ENCODE measurements around the gene ZBTB16. TPM values are rescaled to one million over a fixed set of nuclear protein-coding genes. Genes with fewer than 3 reads are reported as not detected.

The ZBTB16 gene
- total and polyA plus RNA-seq, 2 experiments from 2014 or later, result 0.29 to 1.4 TPM

GRCh38 chr11:114293201-114293711 lies 233.7 kb downstream of the ZBTB16 start:
- H3F3A ChIP-seq (replicated peaks; ENCODE audit: low read depth), result no peaks in the 10 kb centered on the region
- TF ChIP-seq NANOG (IDR thresholded peaks at IDR 0.05; ENCODE audit: borderline replicate concordance) (no peak), JUNB (IDR thresholded peaks at IDR 0.05; ENCODE audit: unreplicated experiment) (no peak), ZNF331 (CRISPR knock-in tag; IDR thresholded peaks at IDR 0.05; ENCODE audit: low read depth) (no peak), CREB1 (CRISPR knock-in tag; IDR thresholded peaks at IDR 0.05; ENCODE audit: low read depth) (no peak), STAT1 (IDR thresholded peaks at IDR 0.05; ENCODE audit: unreplicated experiment) (no peak), CTCF (conservative IDR thresholded peaks at IDR 0.05; ENCODE audit: low read depth in 2 of 2) (no peak), ETS1 (IDR thresholded peaks at IDR 0.05) (no peak)
- Mint-ChIP-seq H3K27me3 (ENCODE audit: insufficient read depth, low read depth, poor library complexity) (peaks cover 1% of the 10 kb centered on the region), H3K9me3 (no peaks in the 10 kb centered on the region; the same call in 2 of the 3 replicates), H3K36me3 (ENCODE audit: low read depth) (no peaks in the 10 kb centered on the region), H3K27ac (no peak overlapping the region), H3K4me1 (peaks cover 15% of the 10 kb centered on the region; the same call in 2 of the 3 replicates), H3K4me3 (no peak overlapping the region)
- H3K9me2 ChIP-seq (ENCODE audit: insufficient read depth), result no peaks in the 10 kb centered on the region
- H3K36me3 ChIP-seq (ENCODE audit: insufficient read depth), result no peaks in the 10 kb centered on the region
- DNase-seq (ENCODE audit: low spot score) (no peak), ATAC-seq (no peak)
- no peaks in the 10 kb centered on the region for H3K27me3 ChIP-seq (ENCODE audit: insufficient read depth)
- 0 out of 2 replicates have a peak, but pooled peaks cover 13% of the 10 kb centered on the region for H3K4me1 ChIP-seq (ENCODE audit: insufficient read depth)
- H3K4me3 ChIP-seq, result no peak overlapping the region
- H3K27ac ChIP-seq (ENCODE audit: low read depth), result no peak overlapping the region
- H3K79me2 ChIP-seq (replicated peaks; ENCODE audit: insufficient read depth), result no peaks in the 10 kb centered on the region
- H3K4me2 ChIP-seq, result no peak overlapping the region
- H4K20me1 ChIP-seq (replicated peaks; ENCODE audit: insufficient read depth), result no peaks in the 10 kb centered on the region
- no peak overlapping the region for H2AFZ ChIP-seq

GRCh38 chr11:114295676-114296604 lies 236.4 kb downstream of the ZBTB16 start, which contains the start of gene NNMT:
Gene NNMT, plus strand, starts transcription at chr11:114296399. Its CDS starts 158 bp downstream, at chr11:114296557.
- H3K9me3 Mint-ChIP-seq, result peaks cover 9% of the 10 kb centered on the region; the same call in 2 of the 3 replicates
- Histone ChIP-seq H3K4me2 (no peak within 1 kb of the TSS), H3K79me2 (replicated peaks; ENCODE audit: insufficient read depth) (no peaks in the 10 kb centered on the region)
- TF ChIP-seq ZNF462 (CRISPR knock-in tag; IDR thresholded peaks at IDR 0.05) (no peak), JUNB (IDR thresholded peaks at IDR 0.05; ENCODE audit: unreplicated experiment) (no peak), ZNF114 (CRISPR knock-in tag; IDR thresholded peaks at IDR 0.05) (no peak), STAT1 (IDR thresholded peaks at IDR 0.05; ENCODE audit: unreplicated experiment) (no peak), ETS1 (IDR thresholded peaks at IDR 0.05) (no peak)

More at GRCh38 chr11:114295676-114296604, 236.4 kb downstream of the ZBTB16 start, which contains the start of gene NNMT:
- peaks cover 1% of the 10 kb centered on the region for H3K27me3 Mint-ChIP-seq (ENCODE audit: insufficient read depth, low read depth, poor library complexity)
- H3K36me3 Mint-ChIP-seq (ENCODE audit: low read depth), result peaks cover 4% of the 10 kb centered on the region; the same call in 1 of the 3 replicates
- no peaks in the 10 kb centered on the region for H3K27me3 ChIP-seq (ENCODE audit: insufficient read depth)
- no peak for DNase-seq (ENCODE audit: low spot score)
- H3K27ac Mint-ChIP-seq, result no peak within 1 kb of the TSS
- no peaks in the 10 kb centered on the region for H3K9me2 ChIP-seq (ENCODE audit: insufficient read depth)
- H3K4me1 ChIP-seq (ENCODE audit: insufficient read depth), result no peaks in the 10 kb centered on the region
- no peak for ATAC-seq
- H2AFZ ChIP-seq, result 0 out of 2 replicates have a peak within 1 kb of the TSS, but pooled peaks have one; percentile 38
- no peak within 1 kb of the TSS for H3K27ac ChIP-seq (ENCODE audit: low read depth)
- H3K4me3 ChIP-seq, result no peak within 1 kb of the TSS
- no peak within 1 kb of the TSS for H3K4me3 Mint-ChIP-seq
- H4K20me1 ChIP-seq (replicated peaks; ENCODE audit: insufficient read depth), result no peaks in the 10 kb centered on the region
- no peaks in the 10 kb centered on the region for H3K4me1 Mint-ChIP-seq
- no peaks in the 10 kb centered on the region for H3K36me3 ChIP-seq (ENCODE audit: insufficient read depth)
- H3F3A ChIP-seq (replicated peaks; ENCODE audit: low read depth), result no peaks in the 10 kb centered on the region

Data from GM23338 (cell line).